GM23338 (cell line): ENCODE data around the gene KCTD13. TPM values are rescaled to one million over a fixed set of nuclear protein-coding genes. Genes with fewer than 3 reads are reported as not detected.

Experiments used
- ATAC-seq: fragments of 200-7000 bp; cut with Tn5 transposase; 3 replicates; pipeline ENCODE4 v1.9.1; 2020
- DNase-seq: peaks from one replicate; pipeline ENCODE4 v3.0.0-alpha.2; 2015; ENCODE audit warnings: low spot score
- H2AFZ ChIP-seq: fragments of 200-600 bp; sonication (generic); 2 replicates; pipeline ENCODE4 v1.8.0; 2016; ENCODE audit warnings: antibody characterized with exemption, mild to moderate bottlenecking, moderate library complexity
- H3F3A ChIP-seq: fragments of 200-600 bp; sonication (generic); replicated peaks from 2 replicates; pipeline ENCODE4 v1.8.0; 2017; ENCODE audit warnings: antibody characterized with exemption, mixed run types, low read depth
- H3K27ac ChIP-seq: fragments of 200-600 bp; sonication (generic); 2 replicates; pipeline ENCODE4 v1.6.1; 2016; ENCODE audit warnings: low read depth
- H3K27me3 ChIP-seq: fragments of 200-600 bp; sonication (generic); 2 replicates; pipeline ENCODE4 v1.8.0; 2016; ENCODE audit warnings: mild to moderate bottlenecking, mixed run types, moderate library complexity; ENCODE audit not compliant: insufficient read depth
- H3K36me3 ChIP-seq: fragments of 200-600 bp; sonication (generic); 2 replicates; pipeline ENCODE4 v1.8.0; 2016; ENCODE audit warnings: mild to moderate bottlenecking; ENCODE audit not compliant: insufficient read depth
- H3K4me1 ChIP-seq: fragments of 200-600 bp; sonication (generic); 2 replicates; pipeline ENCODE4 v1.8.0; 2016; ENCODE audit warnings: mild to moderate bottlenecking, moderate library complexity; ENCODE audit not compliant: insufficient read depth
- H3K4me2 ChIP-seq: fragments of 200-600 bp; sonication (generic); 2 replicates; pipeline ENCODE4 v1.7.1; 2017; ENCODE audit warnings: mixed run types
- H3K4me3 ChIP-seq: fragments of 200-600 bp; sonication (generic); 2 replicates; pipeline ENCODE4 v1.6.1; 2016; ENCODE audit warnings: mixed run types
- H3K79me2 ChIP-seq: fragments of 200-600 bp; sonication (generic); replicated peaks from 2 replicates; pipeline ENCODE4 v1.8.0; 2017; ENCODE audit warnings: mild to moderate bottlenecking; ENCODE audit not compliant: insufficient read depth
- H3K9me2 ChIP-seq: fragments of 200-600 bp; sonication (generic); 2 replicates; pipeline ENCODE4 v1.8.0; 2017; ENCODE audit not compliant: insufficient read depth
- H4K20me1 ChIP-seq: fragments of 200-600 bp; sonication (generic); replicated peaks from 2 replicates; pipeline ENCODE4 v1.8.0; 2017; ENCODE audit warnings: mild to moderate bottlenecking; ENCODE audit not compliant: insufficient read depth
- H3K27ac Mint-ChIP-seq: 2 replicates; pipeline ENCODE4 v1.8.0; 2020; ENCODE audit warnings: inconsistent platforms, mild to moderate bottlenecking, moderate library complexity, mixed read lengths
- H3K27me3 Mint-ChIP-seq: 3 replicates; pipeline ENCODE4 v1.8.0; 2022; ENCODE audit warnings: low read depth, mild to moderate bottlenecking, moderate library complexity, mixed read lengths, inconsistent platforms; ENCODE audit not compliant: insufficient read depth, poor library complexity
- H3K36me3 Mint-ChIP-seq: 3 replicates; pipeline ENCODE4 v1.8.0; 2021; ENCODE audit warnings: low read depth, mild to moderate bottlenecking, inconsistent platforms, moderate library complexity, mixed read lengths
- H3K4me1 Mint-ChIP-seq: 3 replicates; pipeline ENCODE4 v1.8.0; 2020; ENCODE audit warnings: mild to moderate bottlenecking, inconsistent platforms, mixed read lengths
- H3K4me3 Mint-ChIP-seq: 3 replicates; pipeline ENCODE4 v1.8.0; 2021; ENCODE audit warnings: moderate library complexity, mild to moderate bottlenecking, inconsistent platforms, mixed read lengths
- H3K9me3 Mint-ChIP-seq: 3 replicates; pipeline ENCODE4 v1.8.0; 2020; ENCODE audit warnings: moderate library complexity, mild to moderate bottlenecking, inconsistent platforms, mixed read lengths
- EZH2 ChIP-seq: fragments of 200-600 bp; sonication (generic); IDR thresholded peaks from one replicate; pipeline ENCODE4 v1.8.0; 2017; ENCODE audit warnings: antibody characterized with exemption, mild to moderate bottlenecking, low read depth; ENCODE audit not compliant: unreplicated experiment
- JUNB ChIP-seq: IDR thresholded peaks from one replicate; pipeline ENCODE4 v1.6.1; 2016; ENCODE audit warnings: antibody characterized with exemption; ENCODE audit not compliant: unreplicated experiment
- POLR2AphosphoS5 ChIP-seq: IDR thresholded peaks from 2 replicates; pipeline ENCODE4 v1.6.1; 2016; ENCODE audit warnings: antibody characterized with exemption, low read depth
- STAT1 ChIP-seq: IDR thresholded peaks from one replicate; pipeline ENCODE4 v1.6.1; 2016; ENCODE audit warnings: antibody characterized with exemption; ENCODE audit not compliant: unreplicated experiment
- ZNF114 ChIP-seq: fragments of 250-450 bp; sonication (Bioruptor Pico); IDR thresholded peaks from 2 replicates; pipeline ENCODE4 v1.5.0; 2020; ENCODE audit warnings: mild to moderate bottlenecking, moderate library complexity
- ZNF331 ChIP-seq: fragments of 250-450 bp; sonication (Bioruptor Pico); IDR thresholded peaks from 2 replicates; pipeline ENCODE4 v1.5.0; 2020; ENCODE audit warnings: low read depth, mild to moderate bottlenecking, moderate library complexity
- polyA plus RNA-seq: library from polyadenylated mRNA; unstranded; fragments of >200 nt; fragmentation: Nextera tagmentation; extraction: Ambion mirVana; gene quantifications from 2 replicates; pipeline ENCODE4 v1.2.1, GENCODE V29; 2016
- total RNA-seq: library from RNA; depleted of rRNA; stranded (reverse); fragments of >200 nt; shearing (Covaris generic); gene quantifications from 2 replicates; pipeline ENCODE4 v1.2.3, GENCODE V29; 2014
- TF ChIP-seq, protein P1 (sequence below), 2 experiments: fragments of 200-600 bp in 1 of 2; sonication (generic) in 1 of 2; conservative IDR thresholded peaks; 2 replicates each; pipeline versions ENCODE4 v1.5.1 to v1.6.1; 2016 to 2017; ENCODE audit warnings: antibody characterized with exemption in 2 of 2, low read depth in 2 of 2, mild to moderate bottlenecking in 2 of 2, moderate library complexity in 1 of 2
- TF ChIP-seq, protein P2 (sequence below): IDR thresholded peaks from one replicate; pipeline ENCODE4 v1.6.1; 2018; ENCODE audit warnings: antibody characterized with exemption; ENCODE audit not compliant: unreplicated experiment

The KCTD13 gene
- total and polyA plus RNA-seq, 2 experiments from 2014 or later = 10.1 to 12.2 TPM

DNA sequence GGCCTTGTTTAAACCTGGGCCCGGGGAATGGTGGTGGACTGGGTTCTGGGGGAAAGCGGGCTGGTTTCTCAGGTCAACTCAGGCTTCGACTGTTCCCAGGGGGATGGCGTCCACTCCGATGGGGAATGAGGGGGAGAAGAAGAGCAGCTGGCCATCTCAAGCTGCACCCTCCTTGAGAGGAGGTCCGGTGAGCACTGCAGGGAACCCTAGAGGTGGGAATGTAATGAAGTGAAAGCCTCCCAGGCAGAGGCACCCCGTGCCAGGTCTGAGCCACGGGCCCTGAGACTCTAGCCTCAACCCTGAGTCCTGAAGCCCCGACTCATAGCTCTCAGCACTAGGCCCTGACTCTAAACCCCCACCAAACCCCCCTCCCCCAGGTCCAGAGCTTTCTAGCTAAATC lies 61.8 kb downstream of the KCTD13 start (continued):
- TF ChIP-seq POLR2AphosphoS5 (no peak), EZH2 (no peak), ZNF114 (CRISPR knock-in tag) (no peak), JUNB (no peak), ZNF331 (no peak)
- TF ChIP-seq, protein P1, sequence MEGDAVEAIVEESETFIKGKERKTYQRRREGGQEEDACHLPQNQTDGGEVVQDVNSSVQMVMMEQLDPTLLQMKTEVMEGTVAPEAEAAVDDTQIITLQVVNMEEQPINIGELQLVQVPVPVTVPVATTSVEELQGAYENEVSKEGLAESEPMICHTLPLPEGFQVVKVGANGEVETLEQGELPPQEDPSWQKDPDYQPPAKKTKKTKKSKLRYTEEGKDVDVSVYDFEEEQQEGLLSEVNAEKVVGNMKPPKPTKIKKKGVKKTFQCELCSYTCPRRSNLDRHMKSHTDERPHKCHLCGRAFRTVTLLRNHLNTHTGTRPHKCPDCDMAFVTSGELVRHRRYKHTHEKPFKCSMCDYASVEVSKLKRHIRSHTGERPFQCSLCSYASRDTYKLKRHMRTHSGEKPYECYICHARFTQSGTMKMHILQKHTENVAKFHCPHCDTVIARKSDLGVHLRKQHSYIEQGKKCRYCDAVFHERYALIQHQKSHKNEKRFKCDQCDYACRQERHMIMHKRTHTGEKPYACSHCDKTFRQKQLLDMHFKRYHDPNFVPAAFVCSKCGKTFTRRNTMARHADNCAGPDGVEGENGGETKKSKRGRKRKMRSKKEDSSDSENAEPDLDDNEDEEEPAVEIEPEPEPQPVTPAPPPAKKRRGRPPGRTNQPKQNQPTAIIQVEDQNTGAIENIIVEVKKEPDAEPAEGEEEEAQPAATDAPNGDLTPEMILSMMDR (conservative IDR thresholded peaks at IDR 0.05; ENCODE audit: low read depth in 2 of 2) = no peak
- TF ChIP-seq, protein P2, sequence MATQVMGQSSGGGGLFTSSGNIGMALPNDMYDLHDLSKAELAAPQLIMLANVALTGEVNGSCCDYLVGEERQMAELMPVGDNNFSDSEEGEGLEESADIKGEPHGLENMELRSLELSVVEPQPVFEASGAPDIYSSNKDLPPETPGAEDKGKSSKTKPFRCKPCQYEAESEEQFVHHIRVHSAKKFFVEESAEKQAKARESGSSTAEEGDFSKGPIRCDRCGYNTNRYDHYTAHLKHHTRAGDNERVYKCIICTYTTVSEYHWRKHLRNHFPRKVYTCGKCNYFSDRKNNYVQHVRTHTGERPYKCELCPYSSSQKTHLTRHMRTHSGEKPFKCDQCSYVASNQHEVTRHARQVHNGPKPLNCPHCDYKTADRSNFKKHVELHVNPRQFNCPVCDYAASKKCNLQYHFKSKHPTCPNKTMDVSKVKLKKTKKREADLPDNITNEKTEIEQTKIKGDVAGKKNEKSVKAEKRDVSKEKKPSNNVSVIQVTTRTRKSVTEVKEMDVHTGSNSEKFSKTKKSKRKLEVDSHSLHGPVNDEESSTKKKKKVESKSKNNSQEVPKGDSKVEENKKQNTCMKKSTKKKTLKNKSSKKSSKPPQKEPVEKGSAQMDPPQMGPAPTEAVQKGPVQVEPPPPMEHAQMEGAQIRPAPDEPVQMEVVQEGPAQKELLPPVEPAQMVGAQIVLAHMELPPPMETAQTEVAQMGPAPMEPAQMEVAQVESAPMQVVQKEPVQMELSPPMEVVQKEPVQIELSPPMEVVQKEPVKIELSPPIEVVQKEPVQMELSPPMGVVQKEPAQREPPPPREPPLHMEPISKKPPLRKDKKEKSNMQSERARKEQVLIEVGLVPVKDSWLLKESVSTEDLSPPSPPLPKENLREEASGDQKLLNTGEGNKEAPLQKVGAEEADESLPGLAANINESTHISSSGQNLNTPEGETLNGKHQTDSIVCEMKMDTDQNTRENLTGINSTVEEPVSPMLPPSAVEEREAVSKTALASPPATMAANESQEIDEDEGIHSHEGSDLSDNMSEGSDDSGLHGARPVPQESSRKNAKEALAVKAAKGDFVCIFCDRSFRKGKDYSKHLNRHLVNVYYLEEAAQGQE = no peak

DNA sequence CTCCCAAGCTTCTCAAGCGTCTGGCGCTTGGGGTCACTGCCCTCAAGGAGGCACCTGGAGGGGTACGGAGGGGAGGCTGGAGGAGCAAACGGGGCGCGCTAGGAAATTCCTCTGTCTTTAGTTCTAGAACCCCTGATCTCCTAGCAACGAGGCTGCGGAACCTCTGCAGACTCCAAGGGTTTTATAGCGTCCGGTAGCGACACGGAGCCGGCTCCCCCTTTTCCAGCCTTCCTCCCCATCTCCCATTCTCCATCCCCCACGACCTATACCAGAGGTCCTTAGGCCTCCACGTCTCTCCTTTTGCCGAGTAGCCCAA lies 62.4 kb downstream of the KCTD13 start:
- H3K36me3 ChIP-seq = peaks cover 4% of the 10 kb centered on the region; the same call in 1 of the 2 replicates
- no peaks in the 10 kb centered on the region for H3K9me3 Mint-ChIP-seq
- peaks cover 19% of the 10 kb centered on the region for H3K36me3 Mint-ChIP-seq
- no peak overlapping the region for H3K27ac ChIP-seq
- DNase-seq = no peak
- H3K4me3 Mint-ChIP-seq = peak overlapping the region; percentile 99
- peak overlapping the region; percentile 40; the same call in 1 of the 2 replicates for H2AFZ ChIP-seq
- no peaks in the 10 kb centered on the region for H3K27me3 ChIP-seq
- peak overlapping the region; percentile 96 for H3K4me3 ChIP-seq
- H3K79me2 ChIP-seq = peaks cover 13% of the 10 kb centered on the region
- H3K4me2 ChIP-seq = peak overlapping the region; percentile 67
- no peak; the same call in 2 of the 3 replicates for ATAC-seq
- H3K4me1 ChIP-seq = peaks cover 9% of the 10 kb centered on the region
- peaks cover 10% of the 10 kb centered on the region for H3K4me1 Mint-ChIP-seq
- no peaks in the 10 kb centered on the region for H3K9me2 ChIP-seq
- no peaks in the 10 kb centered on the region; the same call in 1 of the 2 replicates for H4K20me1 ChIP-seq
- TF ChIP-seq STAT1 = no peak
- TF ChIP-seq POLR2AphosphoS5 = 0 out of 2 replicates have a peak, but pooled peaks have one; percentile 33
- H3K27me3 Mint-ChIP-seq = peaks cover 20% of the 10 kb centered on the region
- peak overlapping the region; percentile 100; the same call in 1 of the 2 replicates for H3K27ac Mint-ChIP-seq
- 0 out of 2 replicates have a peak, but pooled peaks cover 3% of the 10 kb centered on the region for H3F3A ChIP-seq
